Prostate gland (tissue), 2 donors: ENCODE data around the gene SV2B. TPM values are rescaled to one million over a fixed set of nuclear protein-coding genes. Genes with fewer than 3 reads are reported as not detected.
A peak's percentile ranks its signal among the peaks of the same experiment; 100 is the strongest.

Experiments
- DNase-seq: peaks from one replicate; pipeline ENCODE4 v3.0.0-alpha.2; 2019; ENCODE audit warnings: low spot score
- H3K27ac ChIP-seq, 2 donors: fragments of 200-600 bp; sonication (generic); 2 replicates each; pipeline ENCODE4 v1.5.1; 2017 to 2019
- H3K27me3 ChIP-seq: fragments of 200-600 bp; sonication (generic); replicated peaks from 2 replicates; pipeline ENCODE4 v1.5.1; 2019; ENCODE audit not compliant: insufficient read depth
- H3K36me3 ChIP-seq, 2 donors: fragments of 200-600 bp; sonication (generic); 1 replicate in 1 of 2; 2 replicates in 1 of 2; pipeline versions ENCODE4 v1.5.1 to v1.8.1; 2017 to 2019
- H3K4me1 ChIP-seq: fragments of 200-600 bp; sonication (generic); replicated peaks from 2 replicates; pipeline ENCODE4 v1.5.1; 2019
- H3K4me3 ChIP-seq, 2 donors: fragments of 200-600 bp; sonication (generic); 2 replicates each; pipeline ENCODE4 v1.5.1; 2017 to 2019
- H3K9me3 ChIP-seq: fragments of 200-600 bp; sonication (generic); 2 replicates; pipeline ENCODE4 v1.5.1; 2017
- CTCF ChIP-seq, 4 experiments: fragments of 200-600 bp in 2 of 4; fragments of 450-650 bp in 2 of 4; sonication (generic) in 2 of 4; IDR thresholded peaks; 1 replicate in 3 of 4; 2 replicates in 1 of 4; pipeline ENCODE4 v1.5.1; 2016 to 2019; ENCODE audit warnings: antibody characterized with exemption in 4 of 4, mild to moderate bottlenecking in 2 of 4, moderate library complexity in 2 of 4
- POLR2A ChIP-seq: fragments of 450-650 bp; IDR thresholded peaks from one replicate; pipeline ENCODE4 v1.6.1; 2016; ENCODE audit warnings: antibody characterized with exemption, mild to moderate bottlenecking
- POLR2AphosphoS5 ChIP-seq: sonication (generic); formaldehyde crosslinking; IDR thresholded peaks from one replicate; pipeline ENCODE4 v1.6.1; 2017; ENCODE audit warnings: antibody characterized with exemption
- WGBS: methylation state at CpG from one replicate; pipeline ENCODE4 v1.1.5; 2018; 5-methylcytosine and 5-hydroxymethylcytosine counted together
- intact Hi-C: fragments of 100-400 bp; cut with DNase I; formaldehyde crosslinking; loops from one replicate; pipeline ENCODE4 v1.14.2; 2022
- total RNA-seq, 2 donors: library from RNA; depleted of rRNA; stranded (reverse); fragments of >200 nt; gene quantifications; one replicate each; pipeline ENCODE4 v1.1.0, GENCODE V29; 2016

SV2B gene
- total RNA-seq, 2 donors from 2014 or later: 2.3 to 5.4 TPM

- 75% methylated on average over 4 of the region's 4 CpGs for WGBS
- no peak overlapping the region for H3K27ac ChIP-seq
- H3K9me3 ChIP-seq: no peaks in the 10 kb centered on the region
- no peaks in the 10 kb centered on the region for H3K36me3 ChIP-seq
- no peak for DNase-seq
- H3K4me3 ChIP-seq: no peak overlapping the region
- TF ChIP-seq POLR2A (no peak), POLR2AphosphoS5 (no peak), CTCF (IDR thresholded peaks at IDR 0.05) (no peak)
- intact Hi-C loops: no loop called here
- no peaks in the 10 kb centered on the region for H3K27me3 ChIP-seq
- no peaks in the 10 kb centered on the region for H3K4me1 ChIP-seq
These were observed 144.9 kb downstream of the SV2B start for GRCh38 chr15:91244919-91245318.

- H3K27ac ChIP-seq: peak overlapping the region in 1 of 2 donors; percentile 2
- H3K9me3 ChIP-seq: no peaks in the 10 kb centered on the region
- H3K4me3 ChIP-seq: no peak overlapping the region
- no peak for TF ChIP-seq CTCF (IDR thresholded peaks at IDR 0.05)
- TF ChIP-seq POLR2AphosphoS5: no peak
- no peak for TF ChIP-seq POLR2A
- H3K36me3 ChIP-seq: no peaks in the 10 kb centered on the region
- intact Hi-C loops: no loop called here
- 54% methylated on average over 2 of the region's 2 CpGs for WGBS
- H3K27me3 ChIP-seq: no peaks in the 10 kb centered on the region
- H3K4me1 ChIP-seq: no peaks in the 10 kb centered on the region
- no peak for DNase-seq
These were observed 146.9 kb downstream of the SV2B start for GRCh38 chr15:91246998-91247397.

GRCh38 chr15:91249591-91249990, 149.5 kb downstream of the SV2B start:
- no peaks in the 10 kb centered on the region for H3K36me3 ChIP-seq
- no peak for DNase-seq
- H3K4me1 ChIP-seq: no peaks in the 10 kb centered on the region
- no peaks in the 10 kb centered on the region for H3K27me3 ChIP-seq
- no peak overlapping the region for H3K27ac ChIP-seq
- WGBS: 88% methylated on average over 3 of the region's 3 CpGs
- H3K9me3 ChIP-seq: no peaks in the 10 kb centered on the region
- H3K4me3 ChIP-seq: no peak overlapping the region
- no peak for TF ChIP-seq POLR2AphosphoS5
- TF ChIP-seq POLR2A: no peak
- TF ChIP-seq CTCF (IDR thresholded peaks at IDR 0.05): no peak
- intact Hi-C loops: no loop called here

GRCh38 chr15:91252322-91252721, 152.3 kb downstream of the SV2B start:
- no peaks in the 10 kb centered on the region for H3K36me3 ChIP-seq
- no peaks in the 10 kb centered on the region for H3K27me3 ChIP-seq
- TF ChIP-seq CTCF (IDR thresholded peaks at IDR 0.05): no peak
- no peak for TF ChIP-seq POLR2A
- no peak for TF ChIP-seq POLR2AphosphoS5
- DNase-seq: no peak
- H3K4me3 ChIP-seq: no peak overlapping the region
- 84% methylated on average over 7 of the region's 7 CpGs for WGBS
- intact Hi-C loops: no loop called here
- no peaks in the 10 kb centered on the region for H3K9me3 ChIP-seq
- H3K4me1 ChIP-seq: no peaks in the 10 kb centered on the region
- no peak overlapping the region for H3K27ac ChIP-seq

GRCh38 chr15:91252756-91253155, 152.7 kb downstream of the SV2B start:
- TF ChIP-seq POLR2AphosphoS5 (no peak), CTCF (IDR thresholded peaks at IDR 0.05) (no peak), POLR2A (no peak)
- H3K36me3 ChIP-seq: no peaks in the 10 kb centered on the region
- 77% methylated on average over 2 of the region's 2 CpGs for WGBS
- no peak for DNase-seq
- H3K9me3 ChIP-seq: no peaks in the 10 kb centered on the region
- H3K4me1 ChIP-seq: no peaks in the 10 kb centered on the region
- no peak overlapping the region for H3K4me3 ChIP-seq
- H3K27ac ChIP-seq: no peak overlapping the region
- H3K27me3 ChIP-seq: no peaks in the 10 kb centered on the region
- intact Hi-C loops: no loop called here
